GM23248 (cell line): ENCODE measurements around the gene ZNF318.

ENCODE experiments used
- EZH2 ChIP-seq: fragments of 200-600 bp; sonication (generic); IDR thresholded peaks from 2 replicates; pipeline ENCODE4 v1.6.1; 2018; ENCODE audit warnings: antibody characterized with exemption, mild to moderate bottlenecking; ENCODE audit not compliant: insufficient read depth, poor library complexity, severe bottlenecking
- EZH2phosphoT487 ChIP-seq: fragments of 200-600 bp; sonication (generic); IDR thresholded peaks from 2 replicates; pipeline ENCODE4 v1.6.1; 2018; ENCODE audit warnings: antibody characterized with exemption, moderate library complexity, mild to moderate bottlenecking, low read depth; ENCODE audit not compliant: insufficient read depth

DNA sequence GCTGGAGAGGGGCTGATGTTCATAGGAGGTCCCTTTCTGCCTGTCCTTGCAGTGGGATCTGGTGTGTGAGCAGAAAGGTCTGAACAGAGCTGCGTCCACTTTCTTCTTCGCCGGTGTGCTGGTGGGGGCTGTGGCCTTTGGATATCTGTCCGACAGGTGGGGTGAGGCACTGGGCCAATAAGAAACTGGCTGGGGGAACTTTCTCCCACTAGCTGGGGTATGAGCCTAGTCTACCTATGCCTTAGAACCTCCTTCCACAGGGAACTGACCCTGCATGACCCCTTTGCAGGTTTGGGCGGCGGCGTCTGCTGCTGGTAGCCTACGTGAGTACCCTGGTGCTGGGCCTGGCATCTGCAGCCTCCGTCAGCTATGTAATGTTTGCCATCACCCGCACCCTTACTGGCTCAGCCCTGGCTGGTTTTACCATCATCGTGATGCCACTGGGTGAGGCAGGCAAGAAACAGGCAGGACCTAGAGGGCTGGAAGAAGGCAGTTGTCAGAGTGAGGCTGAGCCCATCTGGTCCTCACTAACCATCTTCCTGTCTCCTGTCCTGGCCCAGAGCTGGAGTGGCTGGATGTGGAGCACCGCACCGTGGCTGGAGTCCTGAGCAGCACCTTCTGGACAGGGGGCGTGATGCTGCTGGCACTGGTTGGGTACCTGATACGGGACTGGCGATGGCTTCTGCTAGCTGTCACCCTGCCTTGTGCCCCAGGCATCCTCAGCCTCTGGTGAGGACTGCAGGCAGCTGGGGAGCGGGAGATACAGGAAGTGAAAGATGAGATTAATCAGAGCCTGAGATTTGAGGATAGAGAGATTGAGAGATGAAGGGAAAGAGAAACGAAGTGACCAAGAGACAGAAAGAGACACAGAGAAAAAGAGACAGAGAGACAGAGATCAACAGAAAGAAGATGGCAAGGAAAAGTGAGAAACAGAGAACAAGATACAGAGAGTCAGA lies 69.8 kb downstream of the ZNF318 start:
- TF ChIP-seq EZH2 (no peak), EZH2phosphoT487 (no peak)
